SK-N-SH treated with all-trans-retinoic acid at 6 μM for 48 hours (cell line): ENCODE data around the gene ZNF217.

Source experiments
- ESRRG ChIP-seq: fragments of 250-450 bp; sonication (Bioruptor Pico); IDR thresholded peaks from 2 replicates; pipeline ENCODE4 v1.6.1; 2021; ENCODE audit warnings: mild to moderate bottlenecking
- RARB ChIP-seq: fragments of 250-450 bp; sonication (Bioruptor Pico); IDR thresholded peaks from 2 replicates; pipeline ENCODE4 v1.8.0; 2021; ENCODE audit warnings: mild to moderate bottlenecking, moderate library complexity
- ZNF8 ChIP-seq: fragments of 450-650 bp; formaldehyde crosslinking; IDR thresholded peaks from 2 replicates; pipeline ENCODE4 v1.5.0; 2020; ENCODE audit warnings: mild to moderate bottlenecking, moderate library complexity
- TF ChIP-seq, protein P1 (sequence below): fragments of 250-450 bp; sonication (Bioruptor Pico); IDR thresholded peaks from 2 replicates; pipeline ENCODE4 v1.8.0; 2020; ENCODE audit warnings: mild to moderate bottlenecking, moderate library complexity, borderline replicate concordance

DNA sequence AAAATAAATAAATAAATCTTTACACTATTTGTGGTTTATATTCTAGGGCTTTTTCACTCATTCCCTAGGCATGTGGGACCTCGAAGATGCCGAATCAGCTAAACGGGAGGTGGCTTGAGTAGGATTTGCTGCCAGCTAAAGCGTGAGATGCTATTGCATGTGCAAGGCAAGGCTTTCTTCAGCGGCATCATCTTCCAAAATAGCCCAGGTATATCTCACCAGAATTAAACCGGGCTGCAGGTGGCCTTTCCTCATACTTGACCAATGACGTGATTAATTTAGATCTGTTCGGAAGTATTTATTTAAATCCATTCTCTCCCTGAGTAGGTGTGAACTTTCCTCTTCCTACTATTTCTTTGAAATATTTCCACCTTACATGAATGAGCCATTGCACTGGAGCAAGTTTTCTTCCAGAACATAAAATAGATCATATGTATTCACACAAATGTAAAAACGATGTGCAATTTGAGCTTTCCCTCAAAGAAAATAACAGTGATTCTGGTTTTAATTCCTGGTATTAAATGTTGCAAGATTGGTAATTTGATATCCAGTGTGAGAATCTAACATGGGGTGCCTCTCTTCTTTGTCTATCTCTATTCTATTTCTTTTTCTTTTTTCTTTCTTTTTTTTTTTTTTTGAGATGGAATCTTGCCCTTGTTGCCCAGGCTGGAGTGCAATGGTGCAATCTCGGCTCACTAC, 24.3 kb upstream of the ZNF217 start:
- TF ChIP-seq RARB (CRISPR knock-in tag) = no peak
- TF ChIP-seq ZNF8 (CRISPR knock-in tag) = no peak
- TF ChIP-seq, protein P1, sequence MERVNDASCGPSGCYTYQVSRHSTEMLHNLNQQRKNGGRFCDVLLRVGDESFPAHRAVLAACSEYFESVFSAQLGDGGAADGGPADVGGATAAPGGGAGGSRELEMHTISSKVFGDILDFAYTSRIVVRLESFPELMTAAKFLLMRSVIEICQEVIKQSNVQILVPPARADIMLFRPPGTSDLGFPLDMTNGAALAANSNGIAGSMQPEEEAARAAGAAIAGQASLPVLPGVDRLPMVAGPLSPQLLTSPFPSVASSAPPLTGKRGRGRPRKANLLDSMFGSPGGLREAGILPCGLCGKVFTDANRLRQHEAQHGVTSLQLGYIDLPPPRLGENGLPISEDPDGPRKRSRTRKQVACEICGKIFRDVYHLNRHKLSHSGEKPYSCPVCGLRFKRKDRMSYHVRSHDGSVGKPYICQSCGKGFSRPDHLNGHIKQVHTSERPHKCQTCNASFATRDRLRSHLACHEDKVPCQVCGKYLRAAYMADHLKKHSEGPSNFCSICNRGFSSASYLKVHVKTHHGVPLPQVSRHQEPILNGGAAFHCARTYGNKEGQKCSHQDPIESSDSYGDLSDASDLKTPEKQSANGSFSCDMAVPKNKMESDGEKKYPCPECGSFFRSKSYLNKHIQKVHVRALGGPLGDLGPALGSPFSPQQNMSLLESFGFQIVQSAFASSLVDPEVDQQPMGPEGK = no peak
- TF ChIP-seq ESRRG = no peak
